ENCODE measurements around the gene LRP5. TPM values are rescaled to one million over a fixed set of nuclear protein-coding genes. Genes with fewer than 3 reads are reported as not detected.

Gene LRP5
- total RNA-seq, 1 experiment from 2014 or later: 32.8 TPM

DNA sequence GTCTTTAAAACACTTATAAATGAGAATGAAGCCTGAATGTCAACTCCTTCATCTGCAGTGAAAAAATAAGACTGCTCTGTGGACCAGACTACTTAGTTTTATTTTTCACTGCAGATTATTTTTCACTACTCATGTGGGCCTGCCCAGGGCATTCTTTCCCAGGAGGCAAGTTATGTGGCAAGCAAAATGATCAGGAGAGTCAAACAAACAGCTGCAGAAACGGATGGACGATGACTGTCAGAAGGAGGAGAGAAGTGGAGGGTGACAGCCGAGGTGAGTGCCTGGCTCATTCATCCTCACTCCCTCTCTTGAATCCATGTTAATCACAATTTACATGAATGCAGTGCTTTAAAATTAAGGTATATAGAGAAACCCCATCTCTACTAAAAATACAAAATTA lies 5.8 kb upstream of the LRP5 start:
- ChIA-PET POLR2A (interaction anchor here (1.1 kb wide), 1 partner anchor 33 kb away, joined by 3 read pairs; no protein-coding TSS in a partner anchor), CTCF (interaction anchor here (0.6 to 1.3 kb wide), 4 partner anchors 9 to 303 kb away, joined by 3 to 4 read pairs (median 3); no protein-coding TSS in a partner anchor)
- no peaks in the 10 kb centered on the region for H3K27me3 Mint-ChIP-seq (ENCODE audit: insufficient read depth, unreplicated experiment)
- no TSS peak for BruUV-seq (replicated peaks)
- H3K27ac Mint-ChIP-seq (ENCODE audit: low read depth, unreplicated experiment): no peak overlapping the region
- TF ChIP-seq, protein P1, sequence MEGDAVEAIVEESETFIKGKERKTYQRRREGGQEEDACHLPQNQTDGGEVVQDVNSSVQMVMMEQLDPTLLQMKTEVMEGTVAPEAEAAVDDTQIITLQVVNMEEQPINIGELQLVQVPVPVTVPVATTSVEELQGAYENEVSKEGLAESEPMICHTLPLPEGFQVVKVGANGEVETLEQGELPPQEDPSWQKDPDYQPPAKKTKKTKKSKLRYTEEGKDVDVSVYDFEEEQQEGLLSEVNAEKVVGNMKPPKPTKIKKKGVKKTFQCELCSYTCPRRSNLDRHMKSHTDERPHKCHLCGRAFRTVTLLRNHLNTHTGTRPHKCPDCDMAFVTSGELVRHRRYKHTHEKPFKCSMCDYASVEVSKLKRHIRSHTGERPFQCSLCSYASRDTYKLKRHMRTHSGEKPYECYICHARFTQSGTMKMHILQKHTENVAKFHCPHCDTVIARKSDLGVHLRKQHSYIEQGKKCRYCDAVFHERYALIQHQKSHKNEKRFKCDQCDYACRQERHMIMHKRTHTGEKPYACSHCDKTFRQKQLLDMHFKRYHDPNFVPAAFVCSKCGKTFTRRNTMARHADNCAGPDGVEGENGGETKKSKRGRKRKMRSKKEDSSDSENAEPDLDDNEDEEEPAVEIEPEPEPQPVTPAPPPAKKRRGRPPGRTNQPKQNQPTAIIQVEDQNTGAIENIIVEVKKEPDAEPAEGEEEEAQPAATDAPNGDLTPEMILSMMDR (IDR thresholded peaks at IDR 0.05; ENCODE audit: unreplicated experiment): no peak
- no peak overlapping the region for H3K4me3 Mint-ChIP-seq (ENCODE audit: unreplicated experiment)
- DNase-seq (ENCODE audit: unreplicated experiment): no peak
- intact Hi-C loops (cut with micrococcal nuclease): no loop called here
- peaks cover 13% of the 10 kb centered on the region for H3K4me1 Mint-ChIP-seq (ENCODE audit: insufficient read depth, unreplicated experiment)
- no peaks in the 10 kb centered on the region for H3K9me3 Mint-ChIP-seq (ENCODE audit: unreplicated experiment)
- H3K36me3 Mint-ChIP-seq (ENCODE audit: insufficient read depth, unreplicated experiment): no peaks in the 10 kb centered on the region

GRCh38 chr11:68308068-68308467 lies 4.3 kb upstream of the LRP5 start:
- H3K4me3 Mint-ChIP-seq (ENCODE audit: unreplicated experiment): no peak overlapping the region
- H3K36me3 Mint-ChIP-seq (ENCODE audit: insufficient read depth, unreplicated experiment): no peaks in the 10 kb centered on the region
- peaks cover 4% of the 10 kb centered on the region for H3K4me1 Mint-ChIP-seq (ENCODE audit: insufficient read depth, unreplicated experiment)
- BruUV-seq (replicated peaks): no TSS peak
- no peak overlapping the region for H3K27ac Mint-ChIP-seq (ENCODE audit: low read depth, unreplicated experiment)
- ChIA-PET POLR2A (interaction anchor here (0.6 kb wide), 1 partner anchor 39 kb away, joined by 3 read pairs; no protein-coding TSS in a partner anchor), CTCF (interaction anchor here (1.7 kb wide), 1 partner anchor 76 kb away, joined by 7 read pairs; no protein-coding TSS in a partner anchor)
- TF ChIP-seq, protein P1 (IDR thresholded peaks at IDR 0.05; ENCODE audit: unreplicated experiment): no peak
- DNase-seq (ENCODE audit: unreplicated experiment): no peak
- intact Hi-C loops (cut with micrococcal nuclease): no loop called here
- no peaks in the 10 kb centered on the region for H3K27me3 Mint-ChIP-seq (ENCODE audit: insufficient read depth, unreplicated experiment)
- no peaks in the 10 kb centered on the region for H3K9me3 Mint-ChIP-seq (ENCODE audit: unreplicated experiment)

DNA sequence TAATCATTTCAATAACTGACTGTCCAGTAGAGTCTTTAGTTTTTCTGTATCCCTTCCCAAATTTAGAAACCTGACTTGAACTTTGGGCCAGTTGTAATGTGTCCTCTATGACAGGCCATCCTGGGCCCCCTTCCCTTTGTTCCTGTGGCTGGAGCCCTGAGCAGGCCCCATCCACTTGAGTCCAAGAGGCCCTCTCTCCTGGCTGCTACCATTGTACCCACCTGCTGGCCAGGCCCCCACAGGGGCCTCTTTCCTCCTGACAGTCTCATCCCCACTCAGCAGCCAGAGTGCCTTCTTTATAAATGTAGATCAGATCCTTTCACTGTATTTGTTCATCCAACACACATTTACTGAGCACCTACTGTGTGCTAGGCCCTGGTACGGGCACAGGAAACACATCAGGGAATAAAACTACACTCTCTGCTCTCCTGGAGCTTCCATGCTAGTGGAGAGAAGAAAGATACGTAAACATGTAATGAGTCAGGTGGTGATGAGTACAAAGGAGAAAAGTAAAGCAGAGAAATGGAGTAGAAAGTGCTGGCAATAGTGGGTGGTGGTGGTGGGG lies 2.7 kb upstream of the LRP5 start:
- Mint-ChIP-seq H3K27ac (ENCODE audit: low read depth, unreplicated experiment) (no peak overlapping the region), H3K27me3 (ENCODE audit: insufficient read depth, unreplicated experiment) (no peaks in the 10 kb centered on the region)

More for the DNA sequence above, 2.7 kb upstream of the LRP5 start:
- CTCF ChIA-PET: interaction anchor here (0.6 to 2.1 kb wide), 5 partner anchors 12 to 75 kb away, joined by 4 to 15 read pairs (median 5); no protein-coding TSS in a partner anchor
- H3K9me3 Mint-ChIP-seq (ENCODE audit: unreplicated experiment): no peaks in the 10 kb centered on the region
- peaks cover 5% of the 10 kb centered on the region for H3K36me3 Mint-ChIP-seq (ENCODE audit: insufficient read depth, unreplicated experiment)
- intact Hi-C loops (cut with micrococcal nuclease): no loop called here
- no peak for DNase-seq (ENCODE audit: unreplicated experiment)
- POLR2A ChIA-PET: interaction anchor here (0.6 kb wide), 1 partner anchor 31 kb away, joined by 3 read pairs; no protein-coding TSS in a partner anchor
- peaks cover 16% of the 10 kb centered on the region for H3K4me1 Mint-ChIP-seq (ENCODE audit: insufficient read depth, unreplicated experiment)
- no TSS peak for BruUV-seq (replicated peaks)
- no peak overlapping the region for H3K4me3 Mint-ChIP-seq (ENCODE audit: unreplicated experiment)
- TF ChIP-seq, protein P1 (IDR thresholded peaks at IDR 0.05; ENCODE audit: unreplicated experiment): no peak

Data from MCF 10A (cell line).